ENCODE data around the gene PIK3R3.

Gene PIK3R3

GRCh38 chr1:46175243-46175642, 42.8 kb upstream of the PIK3R3 start:
- in situ Hi-C loops (cut with MboI; ENCODE audit: low sequenced_read_pairs, unreplicated experiment): loop anchor here (5.0 kb wide), 1 partner anchor 138 kb away; no protein-coding TSS in a partner anchor
- no peak for DNase-seq (ENCODE audit: low spot score)
- no peak for TF ChIP-seq CTCF (IDR thresholded peaks at IDR 0.05; ENCODE audit: borderline replicate concordance, control extremely low read depth, extremely low read depth, insufficient read depth, missing control alignments)

GRCh38 chr1:46174448-46175231, 42.2 kb upstream of the PIK3R3 start, which contains the start of gene TSPAN1:
Gene TSPAN1, plus strand, starts transcription at chr1:46175087. Its CDS starts 6,021 bp downstream, at chr1:46181108.
- TF ChIP-seq CTCF (IDR thresholded peaks at IDR 0.05; ENCODE audit: borderline replicate concordance, control extremely low read depth, extremely low read depth, insufficient read depth, missing control alignments): no peak
- in situ Hi-C loops (cut with MboI; ENCODE audit: low sequenced_read_pairs, unreplicated experiment): loop anchor here (5.0 kb wide), 1 partner anchor 137 kb away; no protein-coding TSS in a partner anchor
- DNase-seq (ENCODE audit: low spot score): no peak

DNA sequence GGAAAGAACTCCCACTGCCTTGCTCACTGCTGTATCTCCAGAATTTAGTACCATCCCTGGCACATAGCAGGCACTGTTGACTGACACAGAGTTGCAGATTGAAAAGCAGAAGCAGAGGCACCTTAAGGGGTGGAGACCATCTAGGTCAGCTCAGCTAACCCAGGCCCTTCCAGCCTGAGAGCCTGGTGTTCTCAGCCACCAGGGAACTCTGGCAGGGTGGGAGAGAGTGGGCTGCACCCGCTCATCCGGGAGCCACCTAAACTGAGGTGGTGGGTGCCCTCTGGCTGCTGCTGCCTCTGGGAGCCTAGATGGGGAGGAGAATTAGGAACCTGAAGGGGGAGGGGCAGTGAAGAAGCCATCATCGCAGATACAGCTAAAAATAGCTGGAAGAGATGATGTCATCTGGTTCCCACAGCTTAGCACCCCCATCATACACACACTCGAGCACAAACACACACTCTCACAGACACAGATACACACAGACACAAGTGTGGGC, 41.0 kb upstream of the PIK3R3 start:
- peak; percentile 8 for TF ChIP-seq CTCF (IDR thresholded peaks at IDR 0.05; ENCODE audit: borderline replicate concordance, control extremely low read depth, extremely low read depth, insufficient read depth, missing control alignments)
- no peak for DNase-seq (ENCODE audit: low spot score)
- in situ Hi-C loops (cut with MboI; ENCODE audit: low sequenced_read_pairs, unreplicated experiment): no loop called here

DNA sequence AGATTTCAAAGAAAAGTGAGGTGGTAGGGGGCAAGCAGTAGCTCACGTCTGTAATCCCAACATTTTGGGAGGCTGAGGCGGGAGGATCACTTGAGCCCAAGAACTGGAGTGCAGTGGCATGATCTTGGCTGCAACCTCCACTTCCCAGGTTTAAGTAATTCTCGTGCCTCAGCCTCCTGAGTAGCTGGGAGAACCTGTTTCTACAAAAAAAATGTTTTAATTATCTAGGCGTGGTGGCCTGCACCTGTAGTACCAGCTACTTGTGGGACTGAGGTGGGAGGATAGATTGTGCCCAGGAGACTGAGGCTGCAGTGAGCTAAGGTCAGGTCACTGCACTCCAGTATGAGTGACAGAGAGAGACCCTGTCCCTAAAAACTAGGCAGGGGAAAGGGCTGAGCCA, 39.9 kb upstream of the PIK3R3 start:
- in situ Hi-C loops (cut with MboI; ENCODE audit: low sequenced_read_pairs, unreplicated experiment): no loop called here
- DNase-seq (ENCODE audit: low spot score): no peak
- no peak for TF ChIP-seq CTCF (IDR thresholded peaks at IDR 0.05; ENCODE audit: borderline replicate concordance, control extremely low read depth, extremely low read depth, insufficient read depth, missing control alignments)

DNA sequence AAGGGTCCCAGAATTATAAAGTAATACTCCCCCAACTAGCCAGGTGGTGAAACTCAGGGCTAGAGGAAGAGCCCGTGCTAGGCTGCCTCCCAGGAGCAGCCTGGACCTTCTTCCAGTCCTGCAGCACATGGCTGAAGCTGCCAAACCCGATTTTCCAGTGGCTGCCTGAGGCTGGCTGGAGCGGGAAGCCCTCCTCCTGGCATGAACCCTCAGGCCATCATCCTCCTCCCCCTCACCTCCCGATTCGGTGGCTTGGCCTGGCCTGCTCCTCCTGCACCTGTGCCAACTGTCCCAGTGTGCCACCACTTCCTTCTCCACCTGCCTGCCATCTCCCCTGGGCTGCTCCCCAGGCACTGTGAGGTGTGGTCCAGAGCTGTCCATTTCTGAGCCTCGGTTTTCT, 39.4 kb upstream of the PIK3R3 start:
- in situ Hi-C loops (cut with MboI; ENCODE audit: low sequenced_read_pairs, unreplicated experiment): no loop called here
- TF ChIP-seq CTCF (IDR thresholded peaks at IDR 0.05; ENCODE audit: borderline replicate concordance, control extremely low read depth, extremely low read depth, insufficient read depth, missing control alignments): no peak
- DNase-seq (ENCODE audit: low spot score): no peak

GRCh38 chr1:46171351-46171750, 38.9 kb upstream of the PIK3R3 start:
- TF ChIP-seq CTCF (IDR thresholded peaks at IDR 0.05; ENCODE audit: borderline replicate concordance, control extremely low read depth, extremely low read depth, insufficient read depth, missing control alignments): no peak
- no peak for DNase-seq (ENCODE audit: low spot score)
- in situ Hi-C loops (cut with MboI; ENCODE audit: low sequenced_read_pairs, unreplicated experiment): no loop called here
